Lower leg skin (tissue), 4 donors: ENCODE results near the gene TRAF7. TPM values are rescaled to one million over a fixed set of nuclear protein-coding genes. Genes with fewer than 3 reads are reported as not detected.

ENCODE experiments used
- DNase-seq, 2 donors: peaks; one replicate each; pipeline ENCODE4 v3.0.0-alpha.2; 2019; ENCODE audit warnings: low spot score in 2 of 2
- H3K4me3 ChIP-seq: fragments of 200-600 bp; sonication (generic); 2 replicates; pipeline ENCODE4 v1.5.1; 2017; ENCODE audit warnings: mild to moderate bottlenecking, low read depth; ENCODE audit not compliant: poor library complexity, severe bottlenecking
- CTCF ChIP-seq, 3 donors: fragments of 450-650 bp; IDR thresholded peaks; one replicate each; pipeline ENCODE4 v1.5.1; 2016; ENCODE audit warnings: antibody characterized with exemption in 3 of 3, mild to moderate bottlenecking in 3 of 3, moderate library complexity in 2 of 3
- POLR2A ChIP-seq, 2 donors: fragments of 450-650 bp; IDR thresholded peaks; one replicate each; pipeline ENCODE4 v1.6.1; 2016 to 2017; ENCODE audit warnings: antibody characterized with exemption in 2 of 2, mild to moderate bottlenecking in 1 of 2, moderate library complexity in 1 of 2
- WGBS, 2 donors: methylation state at CpG; one replicate each; pipeline ENCODE4 v1.1.5; 2018; 5-methylcytosine and 5-hydroxymethylcytosine counted together
- intact Hi-C: fragments of 100-400 bp; cut with DNase I; formaldehyde crosslinking; loops from one replicate; pipeline ENCODE4 v1.15.0; 2023; ENCODE audit warnings: low total_unique reads
- total RNA-seq, 4 donors: library from RNA; depleted of rRNA; stranded (reverse); fragments of >200 nt; gene quantifications; one replicate each; pipeline ENCODE4 v1.1.0, GENCODE V29; 2016

TRAF7 gene
- total RNA-seq, 4 donors from 2014 or later: 60.8 to 74.8 (median 68.9) TPM

- WGBS, 2 donors: 95 to 98% methylated on average over 11 to 12 of the region's 12 CpGs
- DNase-seq: no peak
- TF ChIP-seq CTCF (IDR thresholded peaks at IDR 0.05) (no peak), POLR2A (IDR thresholded peaks at IDR 0.05) (no peak)
Observed at GRCh38 chr16:2165861-2166260, 10.3 kb downstream of the TRAF7 start.

GRCh38 chr16:2166263-2167067, 10.9 kb downstream of the TRAF7 start:
- 80 to 85% methylated on average over 17 of the region's 17 CpGs for WGBS, 2 donors
- H3K4me3 ChIP-seq: no peak overlapping the region
- intact Hi-C loops: no loop called here
- TF ChIP-seq POLR2A (IDR thresholded peaks at IDR 0.05) (no peak), CTCF (IDR thresholded peaks at IDR 0.05) (no peak)
- no peak for DNase-seq

More at GRCh38 chr16:2165861-2166260, 10.3 kb downstream of the TRAF7 start:
- intact Hi-C loops: no loop called here
- H3K4me3 ChIP-seq: no peak overlapping the region

GRCh38 chr16:2167068-2167638, 11.6 kb downstream of the TRAF7 start:
- DNase-seq: no peak
- no peak overlapping the region for H3K4me3 ChIP-seq
- 91 to 94% methylated on average over 12 to 18 of the region's 18 CpGs for WGBS, 2 donors
- intact Hi-C loops: no loop called here
- TF ChIP-seq CTCF (IDR thresholded peaks at IDR 0.05): no peak

GRCh38 chr16:2170080-2170479, 14.5 kb downstream of the TRAF7 start:
- 67 to 90% methylated on average over 6 to 15 of the region's 18 CpGs for WGBS, 2 donors
- no peak for DNase-seq
- no peak for TF ChIP-seq POLR2A (IDR thresholded peaks at IDR 0.05)
- no peak for TF ChIP-seq CTCF (IDR thresholded peaks at IDR 0.05)
- intact Hi-C loops: no loop called here
- no peak overlapping the region for H3K4me3 ChIP-seq

GRCh38 chr16:2170587-2171435, 15.2 kb downstream of the TRAF7 start:
- intact Hi-C loops: no loop called here
- H3K4me3 ChIP-seq: no peak overlapping the region
- DNase-seq: no peak
- WGBS, 2 donors: 87 to 94% methylated on average over 34 to 37 of the region's 47 CpGs
- TF ChIP-seq CTCF (IDR thresholded peaks at IDR 0.05) (no peak), POLR2A (IDR thresholded peaks at IDR 0.05) (no peak)
